ENCODE measurements around the gene CYP19A1.
A peak's percentile ranks its signal among the peaks of the same experiment; 100 is the strongest.

DNA sequence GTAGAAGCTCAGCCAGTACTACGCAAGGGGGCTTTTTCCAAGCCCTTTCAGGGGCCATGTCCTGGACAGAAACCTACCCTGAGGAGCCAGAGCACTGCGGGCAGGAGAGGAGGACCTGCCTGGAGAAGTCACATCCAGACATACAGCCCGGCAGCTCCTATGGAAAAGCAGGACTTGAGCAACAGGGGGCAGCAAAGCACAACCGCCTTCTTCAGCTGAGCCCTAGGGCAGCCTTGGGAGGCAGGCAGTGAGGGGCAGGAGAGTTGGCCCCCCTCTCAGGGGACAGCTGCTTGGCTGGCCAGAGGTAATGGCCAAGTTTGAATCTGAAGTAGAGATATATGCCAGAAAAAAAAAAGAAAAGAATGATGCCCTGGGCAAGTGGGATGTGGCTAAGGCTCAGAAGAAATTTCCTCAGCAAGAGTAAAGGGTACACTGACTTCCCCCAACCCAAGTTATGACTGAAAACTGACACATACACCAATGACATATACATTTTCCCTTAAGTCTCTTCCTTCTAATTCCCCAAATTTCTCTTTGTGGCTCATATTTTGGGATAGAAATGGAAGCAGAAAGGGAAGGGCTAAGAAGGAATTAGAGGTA, 56.9 kb downstream of the CYP19A1 start:
- TF ChIP-seq, protein P1, sequence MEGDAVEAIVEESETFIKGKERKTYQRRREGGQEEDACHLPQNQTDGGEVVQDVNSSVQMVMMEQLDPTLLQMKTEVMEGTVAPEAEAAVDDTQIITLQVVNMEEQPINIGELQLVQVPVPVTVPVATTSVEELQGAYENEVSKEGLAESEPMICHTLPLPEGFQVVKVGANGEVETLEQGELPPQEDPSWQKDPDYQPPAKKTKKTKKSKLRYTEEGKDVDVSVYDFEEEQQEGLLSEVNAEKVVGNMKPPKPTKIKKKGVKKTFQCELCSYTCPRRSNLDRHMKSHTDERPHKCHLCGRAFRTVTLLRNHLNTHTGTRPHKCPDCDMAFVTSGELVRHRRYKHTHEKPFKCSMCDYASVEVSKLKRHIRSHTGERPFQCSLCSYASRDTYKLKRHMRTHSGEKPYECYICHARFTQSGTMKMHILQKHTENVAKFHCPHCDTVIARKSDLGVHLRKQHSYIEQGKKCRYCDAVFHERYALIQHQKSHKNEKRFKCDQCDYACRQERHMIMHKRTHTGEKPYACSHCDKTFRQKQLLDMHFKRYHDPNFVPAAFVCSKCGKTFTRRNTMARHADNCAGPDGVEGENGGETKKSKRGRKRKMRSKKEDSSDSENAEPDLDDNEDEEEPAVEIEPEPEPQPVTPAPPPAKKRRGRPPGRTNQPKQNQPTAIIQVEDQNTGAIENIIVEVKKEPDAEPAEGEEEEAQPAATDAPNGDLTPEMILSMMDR (IDR thresholded peaks at IDR 0.05): peak in 5 of 7 experiments; percentile 38 to 57 (median 46)
- TF ChIP-seq POLR2A (IDR thresholded peaks at IDR 0.05): no peak
